HepG2 (cell line): ENCODE results near the gene KCNC2. TPM values are rescaled to one million over a fixed set of nuclear protein-coding genes. Genes with fewer than 3 reads are reported as not detected.

Experiments used
- ATAC-seq: fragments of 200-7000 bp; cut with Tn5 transposase; 3 replicates; pipeline ENCODE4 v1.9.1; 2020; ENCODE audit warnings: mild to moderate bottlenecking, moderate library complexity
- BruUV-seq: library from RNA; stranded (reverse); fragments of 400-500 nt; replicated peaks from 2 replicates; lab custom pipeline; 2021; lab: Mats Ljungman, UMichigan
- CTCF ChIA-PET: fragments of 300-600 bp; formaldehyde crosslinking; extraction: SDS; loops from one replicate; lab custom pipeline; 2021; ENCODE audit warnings: low total read pairs, inconsistent platforms, low intra/inter-chr PET ratio; lab: Yijun Ruan, JAX
- POLR2A ChIA-PET: fragments of 350-600 bp; sonication (Branson Sonifier 250); formaldehyde crosslinking; loops from one replicate; lab custom pipeline; 2020; ENCODE audit warnings: antibody characterized with exemption, inconsistent platforms; lab: Yijun Ruan, JAX
- DNase-seq: peaks from one replicate; pipeline ENCODE4 v3.0.0-alpha.2; 2015; ENCODE audit warnings: low spot score
- FAIRE-seq: peaks from 3 replicates; lab custom pipeline; 2011; peaks lifted over from hg19 to GRCh38; lab: Jason Lieb, UNC
- H2AFZ ChIP-seq: one replicate; pipeline ENCODE4 v1.6.1; 2011; ENCODE audit warnings: low read length, inconsistent platforms
- H3K27ac ChIP-seq: fragments of 300-600 bp; 3 replicates; pipeline ENCODE4 v1.8.0; 2011; ENCODE audit warnings: mixed run types, mild to moderate bottlenecking, mixed read lengths, low read length, inconsistent platforms; ENCODE audit not compliant: insufficient read depth; ENCODE audit errors: extremely low read length
- H3K27me3 ChIP-seq, 2 experiments: fragments of 200-600 bp in 1 of 2; 2 replicates in 1 of 2; 3 replicates in 1 of 2; pipeline versions ENCODE4 v1.6.0 to v1.8.0; 2011; ENCODE audit warnings: low read length in 2 of 2, mild to moderate bottlenecking in 2 of 2, moderate library complexity in 2 of 2, inconsistent platforms in 1 of 2; ENCODE audit not compliant: insufficient read depth in 2 of 2, control insufficient read depth in 1 of 2
- H3K36me3 ChIP-seq, 2 experiments: fragments of 200-600 bp in 1 of 2; replicated peaks in 1 of 2; 2 replicates in 1 of 2; 3 replicates in 1 of 2; pipeline versions ENCODE4 v1.5.1 to v1.8.0; 2011; ENCODE audit warnings: low read length in 2 of 2, inconsistent platforms in 1 of 2; ENCODE audit not compliant: insufficient read depth in 2 of 2, control insufficient read depth in 1 of 2
- H3K4me1 ChIP-seq: 2 replicates; pipeline ENCODE4 v1.5.1; 2012; ENCODE audit warnings: low read length, inconsistent platforms; ENCODE audit not compliant: insufficient read depth
- H3K4me2 ChIP-seq: 2 replicates; pipeline ENCODE4 v1.6.0; 2011; ENCODE audit warnings: low read depth, low read length, inconsistent platforms
- H3K4me3 ChIP-seq, 3 experiments: fragments of 200-600 bp in 1 of 3; sonication (generic), shearing (Covaris generic) in 1 of 3; replicated peaks in 1 of 3; 2 replicates each; pipeline ENCODE4 v1.5.1; 2011 to 2016; ENCODE audit warnings: low read length in 3 of 3, inconsistent platforms in 2 of 3, low read depth in 2 of 3, mild to moderate bottlenecking in 2 of 3, control low read depth in 1 of 3, mixed read lengths in 1 of 3; ENCODE audit not compliant: insufficient read depth in 1 of 3
- H3K79me2 ChIP-seq: one replicate; pipeline ENCODE4 v1.6.1; 2011; ENCODE audit warnings: low read length, inconsistent platforms; ENCODE audit not compliant: insufficient read depth
- H3K9ac ChIP-seq: 2 replicates; pipeline ENCODE4 v1.6.0; 2011; ENCODE audit warnings: mild to moderate bottlenecking, low read depth, low read length, inconsistent platforms; ENCODE audit not compliant: insufficient read depth
- H3K9me3 ChIP-seq: 2 replicates; pipeline ENCODE4 v1.5.1; 2012; ENCODE audit warnings: mild to moderate bottlenecking, low read length
- H4K20me1 ChIP-seq: 2 replicates; pipeline ENCODE4 v1.6.0; 2011; ENCODE audit warnings: inconsistent platforms, mild to moderate bottlenecking, low read length, moderate library complexity; ENCODE audit not compliant: insufficient read depth
- FOXP4 ChIP-seq: sonication (generic); formaldehyde crosslinking; IDR thresholded peaks from 2 replicates; pipeline ENCODE4 v1.4.0; 2020; ENCODE audit warnings: missing genetic modification reagents
- HNRNPK ChIP-seq: fragments of 200-400 bp; formaldehyde crosslinking; IDR thresholded peaks from 2 replicates; pipeline ENCODE4 v1.6.1; 2018; ENCODE audit warnings: low read length, low read depth, moderate library complexity, mild to moderate bottlenecking; ENCODE audit not compliant: poor library complexity, severe bottlenecking
- HOXA7 ChIP-seq: sonication (generic); formaldehyde crosslinking; IDR thresholded peaks from 2 replicates; pipeline ENCODE4 v1.8.1; 2022; ENCODE audit warnings: mild to moderate bottlenecking, missing genetic modification reagents, moderate library complexity
- MAFF ChIP-seq: IDR thresholded peaks from 2 replicates; pipeline ENCODE4 v1.6.1; 2011; ENCODE audit warnings: low read depth, low read length, improper control_type of control experiment
- MAFK ChIP-seq, 2 experiments: IDR thresholded peaks in 1 of 2; conservative IDR thresholded peaks in 1 of 2; 2 replicates each; pipeline ENCODE4 v1.6.1; 2011; ENCODE audit warnings: improper control_type of control experiment in 2 of 2, low read length in 2 of 2
- MEIS2 ChIP-seq: sonication (generic); formaldehyde crosslinking; IDR thresholded peaks from 2 replicates; pipeline ENCODE4 v1.9.0; 2021; ENCODE audit warnings: mild to moderate bottlenecking, missing genetic modification reagents
- TCF12 ChIP-seq, 2 experiments: fragments of 450-650 bp in 1 of 2; sonication (generic) in 1 of 2; formaldehyde crosslinking in 1 of 2; IDR thresholded peaks; 2 replicates each; pipeline versions ENCODE4 v1.6.1 to v1.8.0; 2017 to 2022; ENCODE audit warnings: antibody characterized with exemption in 1 of 2, mild to moderate bottlenecking in 1 of 2, missing genetic modification reagents in 1 of 2, moderate library complexity in 1 of 2
- THAP7 ChIP-seq: sonication (generic); formaldehyde crosslinking; IDR thresholded peaks from 2 replicates; pipeline ENCODE4 v1.8.1; 2023; ENCODE audit warnings: mild to moderate bottlenecking, missing genetic modification reagents
- ZNF180 ChIP-seq: sonication (generic); formaldehyde crosslinking; IDR thresholded peaks from 2 replicates; pipeline ENCODE4 v1.4.0; 2020; ENCODE audit warnings: low read depth, missing genetic modification reagents, borderline replicate concordance
- ZNF260 ChIP-seq: sonication (generic); formaldehyde crosslinking; IDR thresholded peaks from 2 replicates; pipeline ENCODE4 v1.4.0; 2020; ENCODE audit warnings: missing genetic modification reagents, low read depth, mild to moderate bottlenecking, borderline replicate concordance
- ZNF616 ChIP-seq: sonication (generic); formaldehyde crosslinking; IDR thresholded peaks from 2 replicates; pipeline ENCODE4 v1.5.0; 2020; ENCODE audit warnings: low read depth, mild to moderate bottlenecking, missing genetic modification reagents
- ZNF841 ChIP-seq: sonication (generic); formaldehyde crosslinking; IDR thresholded peaks from 2 replicates; pipeline ENCODE4 v1.8.1; 2023; ENCODE audit warnings: missing genetic modification reagents, borderline replicate concordance
- WGBS: methylation state at CpG from one replicate; pipeline ENCODE4 v1.1.6; 2017; ENCODE audit warnings: low lambda C conversion rate; 5-methylcytosine and 5-hydroxymethylcytosine counted together
- in situ Hi-C: cut with HindIII; loops from 2 replicates; pipeline ENCODE4 v1.10.0; 2017; ENCODE audit warnings: low pct_unique_long_range_greater_than_20kb; ENCODE audit not compliant: extremely low pct_ligation_motif_present
- intact Hi-C: fragments of 100-400 bp; cut with micrococcal nuclease; formaldehyde crosslinking; loops from one replicate; pipeline ENCODE4 v1.10.0; 2022; ENCODE audit not compliant: unreplicated experiment
- polyA plus RNA-seq, 8 experiments: library from polyadenylated mRNA; depleted of rRNA in 3 of 8; stranded (reverse) in 7 of 8; unstranded in 1 of 8; fragments of >200 nt; fragmentation: Illumina TruSeq in 4 of 8; extraction: Trizol in 4 of 8; gene quantifications; 2 replicates each; pipeline versions ENCODE4 v1.2.1 to v1.2.3, GENCODE V29; 2011 to 2016; ENCODE audit warnings: low read depth in 4 of 8, missing spikeins in 1 of 8, mixed read lengths in 1 of 8; ENCODE audit not compliant: insufficient read depth in 1 of 8
- total RNA-seq, 5 experiments: library from RNA; depleted of rRNA; stranded (reverse); fragments of >200 nt; fragmentation: Illumina TruSeq; extraction: Trizol; gene quantifications; 2 replicates each; pipeline ENCODE4 v1.2.3, GENCODE V29; 2016; ENCODE audit warnings: low read depth in 1 of 5

KCNC2 gene
- total and polyA plus RNA-seq, 2 of the 13 experiments (the other 11 are each of a cell fraction or from before 2014, with no cell fraction given), result not detected

GRCh38 chr12:75007133-75007532 lies 202.5 kb downstream of the KCNC2 start:
- Histone ChIP-seq H2AFZ (no peak overlapping the region), H4K20me1 (no peaks in the 10 kb centered on the region), H3K4me3 (no peak overlapping the region), H3K27me3 (no peaks in the 10 kb centered on the region), H3K4me1 (no peaks in the 10 kb centered on the region), H3K79me2 (no peaks in the 10 kb centered on the region), H3K36me3 (no peaks in the 10 kb centered on the region), H3K9me3 (no peaks in the 10 kb centered on the region), H3K4me2 (no peak overlapping the region), H3K9ac (no peak overlapping the region), H3K27ac (no peak overlapping the region)
- ChIA-PET CTCF (no interaction called here), POLR2A (no interaction called here)
- no peak for FAIRE-seq
- in situ Hi-C loops, result no loop called here
- ATAC-seq, result no peak
- no peak for DNase-seq
- 20% methylated on average over 2 of the region's 2 CpGs for WGBS
- peak in 1 of 2 experiments; percentile 65; a peak in 2 of 4 replicates for TF ChIP-seq MAFK (conservative IDR thresholded peaks at IDR 0.05 in 1 of 2, IDR thresholded peaks at IDR 0.05 in 1 of 2; ENCODE audit: low read length in 2 of 2)
- TF ChIP-seq ZNF180, result no peak
- no peak for TF ChIP-seq HNRNPK
- no peak for TF ChIP-seq TCF12 (IDR thresholded peaks at IDR 0.05)
- no peak for TF ChIP-seq TCF12 (CRISPR knock-in tag; IDR thresholded peaks at IDR 0.05)
- TF ChIP-seq MAFF, result peak; percentile 49; the same call in 1 of the 2 replicates
- TF ChIP-seq ZNF260 (CRISPR knock-in tag), result no peak
- no peak for TF ChIP-seq ZNF616 (CRISPR knock-in tag)
- TF ChIP-seq HOXA7, result no peak
- no peak for TF ChIP-seq THAP7
- no peak for TF ChIP-seq FOXP4 (CRISPR knock-in tag)
- no peak for TF ChIP-seq ZNF841 (CRISPR knock-in tag)
- TF ChIP-seq MEIS2 (CRISPR knock-in tag), result no peak
- TF ChIP-seq, all 625 proteins: peak for 2
- intact Hi-C loops, result no loop called here
- BruUV-seq, result no TSS peak
